HEK293 (cell line): Measurements from ENCODE around the gene G6PD.
A peak's percentile ranks its signal among the peaks of the same experiment; 100 is the strongest.

Source experiments
- ATF2 ChIP-seq: fragments of 450-650 bp; formaldehyde crosslinking; IDR thresholded peaks from 2 replicates; pipeline ENCODE4 v1.5.1; 2016; ENCODE audit warnings: missing biosample characterization, missing genetic modification characterization, low read depth
- HIC1 ChIP-seq: fragments of 450-650 bp; formaldehyde crosslinking; IDR thresholded peaks from 2 replicates; pipeline ENCODE4 v1.5.1; 2016; ENCODE audit warnings: missing biosample characterization, missing genetic modification characterization
- MEIS1 ChIP-seq: sonication (generic); formaldehyde crosslinking; IDR thresholded peaks from 2 replicates; pipeline ENCODE4 v1.8.1; 2022; ENCODE audit warnings: missing genetic modification reagents, mild to moderate bottlenecking, borderline replicate concordance
- PATZ1 ChIP-seq: fragments of 450-650 bp; formaldehyde crosslinking; IDR thresholded peaks from 2 replicates; pipeline ENCODE4 v1.5.1; 2016; ENCODE audit warnings: missing biosample characterization, missing genetic modification characterization
- REPIN1 ChIP-seq: fragments of 450-650 bp; formaldehyde crosslinking; IDR thresholded peaks from 2 replicates; pipeline ENCODE4 v1.5.1; 2017; ENCODE audit warnings: missing biosample characterization, missing genetic modification characterization, low read depth
- SP2 ChIP-seq: fragments of 450-650 bp; formaldehyde crosslinking; IDR thresholded peaks from 2 replicates; pipeline ENCODE4 v1.5.1; 2016; ENCODE audit warnings: missing biosample characterization, missing genetic modification characterization
- ZBTB11 ChIP-seq: fragments of 450-650 bp; formaldehyde crosslinking; conservative IDR thresholded peaks from 2 replicates; pipeline ENCODE4 v1.5.1; 2016; ENCODE audit warnings: low read depth, missing biosample characterization, missing genetic modification characterization
- ZBTB7A ChIP-seq: fragments of 450-650 bp; formaldehyde crosslinking; IDR thresholded peaks from 2 replicates; pipeline ENCODE4 v1.5.1; 2016; ENCODE audit warnings: low read depth, missing biosample characterization, missing genetic modification characterization
- ZBTB8A ChIP-seq: fragments of 450-650 bp; formaldehyde crosslinking; IDR thresholded peaks from 2 replicates; pipeline ENCODE4 v1.5.1; 2016; ENCODE audit warnings: missing biosample characterization, missing genetic modification characterization
- ZNF121 ChIP-seq: fragments of 450-650 bp; formaldehyde crosslinking; IDR thresholded peaks from 2 replicates; pipeline ENCODE4 v1.5.1; 2016; ENCODE audit warnings: missing biosample characterization, missing genetic modification characterization
- ZNF155 ChIP-seq: fragments of 450-650 bp; formaldehyde crosslinking; IDR thresholded peaks from 2 replicates; pipeline ENCODE4 v1.5.1; 2016; ENCODE audit warnings: missing biosample characterization, missing genetic modification characterization
- ZNF211 ChIP-seq: fragments of 450-650 bp; formaldehyde crosslinking; IDR thresholded peaks from 2 replicates; pipeline ENCODE4 v1.5.1; 2016; ENCODE audit warnings: low read depth, missing biosample characterization, missing genetic modification characterization
- ZNF214 ChIP-seq: fragments of 450-650 bp; formaldehyde crosslinking; IDR thresholded peaks from 2 replicates; pipeline ENCODE4 v1.5.1; 2017; ENCODE audit warnings: missing biosample characterization, mild to moderate bottlenecking, missing genetic modification characterization, borderline replicate concordance
- ZNF302 ChIP-seq: fragments of 450-650 bp; formaldehyde crosslinking; IDR thresholded peaks from 2 replicates; pipeline ENCODE4 v1.5.1; 2016; ENCODE audit warnings: missing biosample characterization, missing genetic modification characterization, low read depth
- ZNF311 ChIP-seq: fragments of 450-650 bp; formaldehyde crosslinking; IDR thresholded peaks from 2 replicates; pipeline ENCODE4 v1.5.1; 2017; ENCODE audit warnings: missing biosample characterization, missing genetic modification characterization, borderline replicate concordance
- ZNF354C ChIP-seq: fragments of 450-650 bp; formaldehyde crosslinking; IDR thresholded peaks from 2 replicates; pipeline ENCODE4 v1.5.1; 2016; ENCODE audit warnings: missing biosample characterization, missing genetic modification characterization, low read depth, borderline replicate concordance
- ZNF362 ChIP-seq: fragments of 450-650 bp; formaldehyde crosslinking; IDR thresholded peaks from 2 replicates; pipeline ENCODE4 v1.5.1; 2016; ENCODE audit warnings: missing biosample characterization, missing genetic modification characterization
- ZNF488 ChIP-seq: fragments of 450-650 bp; formaldehyde crosslinking; IDR thresholded peaks from 2 replicates; pipeline ENCODE4 v1.5.1; 2016; ENCODE audit warnings: missing biosample characterization, missing genetic modification characterization
- ZNF521 ChIP-seq: fragments of 450-650 bp; formaldehyde crosslinking; IDR thresholded peaks from 2 replicates; pipeline ENCODE4 v1.5.1; 2017; ENCODE audit warnings: missing biosample characterization, mild to moderate bottlenecking, missing genetic modification characterization
- ZNF548 ChIP-seq: fragments of 450-650 bp; formaldehyde crosslinking; IDR thresholded peaks from 2 replicates; pipeline ENCODE4 v1.5.1; 2016; ENCODE audit warnings: missing biosample characterization, missing genetic modification characterization
- ZNF560 ChIP-seq: fragments of 450-650 bp; formaldehyde crosslinking; IDR thresholded peaks from 2 replicates; pipeline ENCODE4 v1.5.1; 2017; ENCODE audit warnings: missing biosample characterization, missing genetic modification characterization, borderline replicate concordance
- ZNF621 ChIP-seq: fragments of 450-650 bp; formaldehyde crosslinking; IDR thresholded peaks from 2 replicates; pipeline ENCODE4 v1.5.1; 2017; ENCODE audit warnings: missing biosample characterization, missing genetic modification characterization
- ZNF624 ChIP-seq: fragments of 450-650 bp; formaldehyde crosslinking; IDR thresholded peaks from 2 replicates; pipeline ENCODE4 v1.5.1; 2017; ENCODE audit warnings: missing biosample characterization, missing genetic modification characterization
- ZNF660 ChIP-seq: fragments of 450-650 bp; IDR thresholded peaks from 2 replicates; pipeline ENCODE4 v1.5.1; 2018; ENCODE audit warnings: missing biosample characterization, mild to moderate bottlenecking, missing genetic modification characterization
- ZNF707 ChIP-seq: fragments of 450-650 bp; formaldehyde crosslinking; IDR thresholded peaks from 2 replicates; pipeline ENCODE4 v1.5.1; 2016; ENCODE audit warnings: missing biosample characterization, missing genetic modification characterization
- ZNF776 ChIP-seq: fragments of 450-650 bp; formaldehyde crosslinking; IDR thresholded peaks from 2 replicates; pipeline ENCODE4 v1.5.0; 2017; ENCODE audit warnings: missing biosample characterization, missing genetic modification characterization, borderline replicate concordance
- ZSCAN4 ChIP-seq: fragments of 450-650 bp; formaldehyde crosslinking; IDR thresholded peaks from 2 replicates; pipeline ENCODE4 v1.5.1; 2017; ENCODE audit warnings: missing biosample characterization, missing genetic modification characterization

The G6PD gene

GRCh38 chrX:154546354-154547244, at the start of gene G6PD (continued):
- TF ChIP-seq ZBTB11 (tag by site-specific recombination) (no peak), ZNF548 (tag by site-specific recombination) (no peak), ZNF488 (tag by site-specific recombination) (no peak), ZNF621 (tag by site-specific recombination) (no peak), ZNF155 (no peak), ZNF121 (tag by site-specific recombination) (no peak), ZNF302 (tag by site-specific recombination) (no peak), ZNF624 (no peak), SP2 (tag by site-specific recombination) (no peak), ZSCAN4 (tag by site-specific recombination) (no peak), ZNF311 (tag by site-specific recombination) (no peak), ZBTB7A (tag by site-specific recombination) (no peak), REPIN1 (no peak), ATF2 (tag by site-specific recombination) (no peak), ZNF776 (tag by site-specific recombination) (no peak), ZNF214 (tag by site-specific recombination) (no peak), ZNF707 (no peak), HIC1 (tag by site-specific recombination) (no peak), ZNF362 (tag by site-specific recombination) (no peak), PATZ1 (tag by site-specific recombination) (no peak), ZBTB8A (tag by site-specific recombination) (peak; percentile 90), ZNF211 (tag by site-specific recombination) (no peak), ZNF521 (tag by site-specific recombination) (no peak), ZNF560 (tag by site-specific recombination) (no peak), ZNF354C (no peak), MEIS1 (CRISPR knock-in tag) (no peak), ZNF660 (tag by site-specific recombination) (no peak)
